Upper lobe of right lung (tissue), 1 donor: ENCODE measurements around the gene PHF21B. TPM values are rescaled to one million over a fixed set of nuclear protein-coding genes. Genes with fewer than 3 reads are reported as not detected.

Experiments
- ATAC-seq: fragments of 200-7000 bp; cut with Tn5 transposase; one replicate; pipeline ENCODE4 v1.9.1; 2020; ENCODE audit warnings: mild to moderate bottlenecking, moderate library complexity
- DNase-seq: peaks from one replicate; pipeline ENCODE4 v3.0.0-alpha.2; 2020
- H3K27ac ChIP-seq: fragments of 200-600 bp; one replicate; pipeline ENCODE4 v1.8.0; 2022
- H3K27me3 ChIP-seq: fragments of 200-600 bp; one replicate; pipeline ENCODE4 v1.8.0; 2022; ENCODE audit warnings: mild to moderate bottlenecking
- H3K36me3 ChIP-seq: fragments of 200-600 bp; one replicate; pipeline ENCODE4 v1.8.0; 2022
- H3K4me1 ChIP-seq: fragments of 200-600 bp; one replicate; pipeline ENCODE4 v1.8.0; 2022
- H3K4me3 ChIP-seq: fragments of 200-600 bp; one replicate; pipeline ENCODE4 v1.8.0; 2022; ENCODE audit warnings: mild to moderate bottlenecking
- H3K9me3 ChIP-seq: fragments of 200-600 bp; one replicate; pipeline ENCODE4 v1.8.0; 2022
- intact Hi-C: fragments of 100-400 bp; cut with DNase I; formaldehyde crosslinking; loops from one replicate; pipeline ENCODE4 v1.11.0; 2022
- total RNA-seq: library from RNA; stranded (reverse); fragmentation: NEBNext Ultra II Directional; extraction: Animal tissue kit (Norgen Biotek cat#: 25700); gene quantifications from one replicate; pipeline ENCODE4 v1.2.1, GENCODE V29; 2021
- TF ChIP-seq, protein P1 (sequence below): fragments of 200-600 bp; IDR thresholded peaks from one replicate; pipeline ENCODE4 v1.8.0; 2022; ENCODE audit warnings: antibody characterized with exemption
- donor health status: DM: no; HTN: yes; CAD: no; lungs with severe emphysema.

The PHF21B gene
- total RNA-seq, 1 donor from 2014 or later: 0.12 TPM

DNA sequence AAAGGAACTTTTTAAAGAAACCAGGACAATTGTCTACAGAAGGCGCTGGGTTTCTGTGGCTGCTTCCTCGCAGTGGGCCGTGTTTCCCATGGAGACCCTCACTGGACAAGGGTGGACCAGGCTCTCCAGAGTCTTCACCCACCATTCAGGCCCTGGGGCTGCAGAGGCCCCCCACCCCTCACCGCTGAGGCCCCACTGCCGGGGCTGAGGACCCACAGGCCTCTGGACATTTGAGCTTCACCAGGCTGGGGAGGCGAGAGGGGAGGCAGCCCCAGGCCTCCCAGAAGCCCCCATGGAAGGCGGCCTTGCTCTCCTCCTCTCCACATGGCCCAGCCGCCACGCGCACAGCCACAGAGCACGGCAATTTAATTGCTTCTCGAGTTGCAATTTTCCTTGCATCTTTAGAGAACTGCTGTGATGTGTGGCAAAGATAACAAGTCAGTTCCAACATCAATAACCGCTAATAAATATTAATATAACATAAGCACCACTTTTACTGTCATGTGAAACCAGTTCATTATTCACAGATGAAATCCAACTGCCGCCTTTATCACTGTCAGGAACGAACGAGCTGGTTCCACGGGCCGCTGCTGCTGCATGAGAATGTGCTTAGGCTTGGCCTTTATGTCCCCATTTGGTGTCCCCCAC, 81.0 kb downstream of the PHF21B start:
- intact Hi-C loops: no loop called here
- H3K36me3 ChIP-seq: no peaks in the 10 kb centered on the region
- DNase-seq (no peak), ATAC-seq (no peak)
- H3K4me1 ChIP-seq: no peaks in the 10 kb centered on the region
- H3K27me3 ChIP-seq: no peaks in the 10 kb centered on the region
- no peak overlapping the region for H3K4me3 ChIP-seq
- H3K9me3 ChIP-seq: no peaks in the 10 kb centered on the region
- H3K27ac ChIP-seq: no peak overlapping the region
- TF ChIP-seq, protein P1, sequence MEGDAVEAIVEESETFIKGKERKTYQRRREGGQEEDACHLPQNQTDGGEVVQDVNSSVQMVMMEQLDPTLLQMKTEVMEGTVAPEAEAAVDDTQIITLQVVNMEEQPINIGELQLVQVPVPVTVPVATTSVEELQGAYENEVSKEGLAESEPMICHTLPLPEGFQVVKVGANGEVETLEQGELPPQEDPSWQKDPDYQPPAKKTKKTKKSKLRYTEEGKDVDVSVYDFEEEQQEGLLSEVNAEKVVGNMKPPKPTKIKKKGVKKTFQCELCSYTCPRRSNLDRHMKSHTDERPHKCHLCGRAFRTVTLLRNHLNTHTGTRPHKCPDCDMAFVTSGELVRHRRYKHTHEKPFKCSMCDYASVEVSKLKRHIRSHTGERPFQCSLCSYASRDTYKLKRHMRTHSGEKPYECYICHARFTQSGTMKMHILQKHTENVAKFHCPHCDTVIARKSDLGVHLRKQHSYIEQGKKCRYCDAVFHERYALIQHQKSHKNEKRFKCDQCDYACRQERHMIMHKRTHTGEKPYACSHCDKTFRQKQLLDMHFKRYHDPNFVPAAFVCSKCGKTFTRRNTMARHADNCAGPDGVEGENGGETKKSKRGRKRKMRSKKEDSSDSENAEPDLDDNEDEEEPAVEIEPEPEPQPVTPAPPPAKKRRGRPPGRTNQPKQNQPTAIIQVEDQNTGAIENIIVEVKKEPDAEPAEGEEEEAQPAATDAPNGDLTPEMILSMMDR: no peak

DNA sequence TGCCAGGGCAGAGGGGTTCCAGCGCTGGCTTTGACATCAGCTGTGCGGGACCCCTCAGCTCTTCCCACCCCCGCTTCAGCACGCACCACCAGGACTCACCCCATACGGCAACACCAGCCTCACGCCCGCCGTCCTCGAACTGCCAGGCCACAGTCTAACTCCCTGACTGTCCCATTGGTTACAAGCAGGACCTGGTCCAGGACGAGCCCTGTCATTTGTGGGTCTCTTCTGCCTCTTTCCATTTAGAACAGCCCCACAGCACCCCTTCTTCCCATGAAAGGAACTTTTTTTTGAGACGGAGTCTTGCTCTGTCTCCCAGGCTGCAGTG, 81.7 kb downstream of the PHF21B start:
- Histone ChIP-seq H3K4me3 (no peak overlapping the region), H3K36me3 (no peaks in the 10 kb centered on the region), H3K27ac (no peak overlapping the region), H3K27me3 (no peaks in the 10 kb centered on the region), H3K4me1 (no peaks in the 10 kb centered on the region), H3K9me3 (no peaks in the 10 kb centered on the region)
- no peak for ATAC-seq
- TF ChIP-seq, protein P1: no peak
- intact Hi-C loops: no loop called here
- DNase-seq: no peak

DNA sequence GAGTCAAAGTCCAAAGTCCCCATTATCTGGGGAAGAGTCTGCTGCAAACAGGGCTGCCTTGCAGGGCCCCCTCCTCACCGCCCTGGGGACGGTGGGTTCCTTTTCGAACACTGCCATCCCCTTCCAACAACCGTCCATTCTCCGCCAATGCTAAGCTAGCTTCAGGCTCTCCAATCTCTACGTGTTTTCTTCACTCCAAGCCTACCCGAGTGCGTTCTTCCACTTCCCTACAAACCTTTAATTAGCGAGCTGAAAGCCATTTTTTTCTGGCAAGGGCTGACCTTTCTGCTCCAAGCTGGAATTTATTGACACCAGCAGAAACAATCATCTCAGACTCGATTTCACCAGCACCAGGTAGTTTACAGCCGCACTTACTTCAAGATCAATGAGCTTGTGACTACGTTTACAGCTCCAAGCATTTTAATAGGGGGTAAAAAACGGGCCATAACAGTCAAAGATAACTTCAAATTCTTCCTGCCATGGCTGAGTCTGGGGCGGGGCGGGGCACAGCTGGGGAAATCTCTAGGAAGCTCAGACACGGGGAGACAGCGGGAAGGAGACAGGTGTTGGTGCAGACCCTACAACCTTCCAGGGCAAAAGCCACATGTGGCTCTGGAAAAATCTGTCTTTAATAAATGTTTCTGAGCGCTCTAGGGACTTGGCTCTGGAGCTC, 82.2 kb downstream of the PHF21B start:
- no peak for DNase-seq
- H3K4me1 ChIP-seq: no peaks in the 10 kb centered on the region
- no peaks in the 10 kb centered on the region for H3K36me3 ChIP-seq
- no peak overlapping the region for H3K4me3 ChIP-seq
- ATAC-seq: no peak
- no peaks in the 10 kb centered on the region for H3K27me3 ChIP-seq
- TF ChIP-seq, protein P1: no peak
- intact Hi-C loops: no loop called here
- H3K9me3 ChIP-seq: no peaks in the 10 kb centered on the region
- no peak overlapping the region for H3K27ac ChIP-seq

DNA sequence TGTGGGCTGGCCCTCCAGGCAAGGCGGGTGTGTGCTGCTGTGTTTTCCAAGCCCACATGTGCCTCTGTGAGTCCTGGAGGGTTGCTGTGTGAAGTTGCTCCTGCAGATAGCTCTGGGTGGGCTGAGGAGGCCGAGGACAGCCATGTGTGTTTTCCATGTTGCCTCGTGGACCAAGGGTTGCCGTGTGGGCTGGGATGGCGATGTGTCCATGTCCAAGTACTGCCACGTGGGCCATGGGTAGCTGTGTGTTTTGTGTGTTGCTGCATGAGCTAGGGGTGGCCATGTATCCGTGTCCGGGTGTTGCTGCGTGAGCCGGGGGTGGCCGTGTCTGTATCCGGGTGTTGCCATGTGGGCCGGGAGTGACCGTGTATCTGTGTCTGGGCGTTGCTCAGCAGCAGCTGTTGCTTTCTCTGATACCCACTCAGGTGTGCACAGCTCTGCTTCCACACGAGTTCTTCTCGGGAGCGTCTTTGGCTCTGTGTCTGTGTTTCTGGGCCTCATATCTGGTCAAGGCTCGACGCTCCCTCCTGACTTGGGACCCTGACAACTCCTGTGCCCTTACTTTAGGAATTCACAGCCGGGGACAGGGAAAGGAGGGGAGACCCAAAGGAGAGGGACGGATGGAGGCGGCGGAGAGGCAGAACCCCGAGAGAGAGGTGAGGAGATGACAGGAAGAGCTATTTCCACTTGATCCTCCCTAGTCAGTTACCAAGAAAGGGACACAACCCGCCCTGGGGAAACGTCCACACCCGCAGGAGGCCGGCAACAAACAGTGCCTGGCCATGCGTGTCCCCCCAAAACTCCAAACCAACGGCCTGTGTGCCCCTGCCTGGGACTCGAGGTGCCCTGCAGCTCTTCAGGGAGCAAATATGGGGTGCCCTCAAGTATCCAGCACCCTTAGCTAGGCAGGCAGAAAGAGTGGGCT, 83.1 kb downstream of the PHF21B start:
- ATAC-seq (no peak), DNase-seq (peak; percentile 54)
- Histone ChIP-seq H3K27ac (no peak overlapping the region), H3K4me1 (no peaks in the 10 kb centered on the region), H3K27me3 (no peaks in the 10 kb centered on the region), H3K4me3 (no peak overlapping the region), H3K9me3 (no peaks in the 10 kb centered on the region), H3K36me3 (no peaks in the 10 kb centered on the region)
- intact Hi-C loops: no loop called here
- TF ChIP-seq, protein P1: no peak

DNA sequence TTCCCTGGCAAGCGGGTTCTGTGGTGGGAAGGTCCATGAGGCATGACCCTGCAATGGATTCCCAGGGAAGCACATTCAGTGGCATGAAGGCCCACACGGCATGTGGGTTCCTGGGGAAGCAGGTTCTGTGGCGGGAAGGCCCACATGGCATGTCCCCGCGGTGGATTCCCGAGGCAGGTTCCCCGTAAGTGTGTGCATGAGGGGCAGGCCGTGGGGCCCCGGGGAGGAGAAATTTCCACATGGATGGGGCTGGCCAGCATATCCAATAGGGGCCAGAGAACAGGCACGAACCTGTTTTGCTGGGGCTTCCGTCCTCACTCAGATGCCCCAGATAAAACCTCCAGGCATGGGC, 83.7 kb downstream of the PHF21B start:
- TF ChIP-seq, protein P1: no peak
- ATAC-seq (no peak), DNase-seq (peak; percentile 40)
- Histone ChIP-seq H3K4me1 (no peaks in the 10 kb centered on the region), H3K27me3 (no peaks in the 10 kb centered on the region), H3K36me3 (no peaks in the 10 kb centered on the region), H3K4me3 (no peak overlapping the region), H3K27ac (no peak overlapping the region), H3K9me3 (no peaks in the 10 kb centered on the region)
- intact Hi-C loops: no loop called here
